GM18870 (cell line): ENCODE data around the gene ARL3.
A peak's percentile ranks its signal among the peaks of the same experiment; 100 is the strongest.
"Not testable (repeated sequence)": the region's sequence is repeated elsewhere in the genome, so short reads cannot be mapped to it uniquely, and the experiment has no call there.

Source experiments
- ATAC-seq: cut with Tn5 transposase; IDR thresholded peaks from one replicate; pipeline ENCODE4 v1.9.1; 2021; ENCODE audit warnings: moderate library complexity; ENCODE audit not compliant: unreplicated experiment

ARL3 gene

DNA sequence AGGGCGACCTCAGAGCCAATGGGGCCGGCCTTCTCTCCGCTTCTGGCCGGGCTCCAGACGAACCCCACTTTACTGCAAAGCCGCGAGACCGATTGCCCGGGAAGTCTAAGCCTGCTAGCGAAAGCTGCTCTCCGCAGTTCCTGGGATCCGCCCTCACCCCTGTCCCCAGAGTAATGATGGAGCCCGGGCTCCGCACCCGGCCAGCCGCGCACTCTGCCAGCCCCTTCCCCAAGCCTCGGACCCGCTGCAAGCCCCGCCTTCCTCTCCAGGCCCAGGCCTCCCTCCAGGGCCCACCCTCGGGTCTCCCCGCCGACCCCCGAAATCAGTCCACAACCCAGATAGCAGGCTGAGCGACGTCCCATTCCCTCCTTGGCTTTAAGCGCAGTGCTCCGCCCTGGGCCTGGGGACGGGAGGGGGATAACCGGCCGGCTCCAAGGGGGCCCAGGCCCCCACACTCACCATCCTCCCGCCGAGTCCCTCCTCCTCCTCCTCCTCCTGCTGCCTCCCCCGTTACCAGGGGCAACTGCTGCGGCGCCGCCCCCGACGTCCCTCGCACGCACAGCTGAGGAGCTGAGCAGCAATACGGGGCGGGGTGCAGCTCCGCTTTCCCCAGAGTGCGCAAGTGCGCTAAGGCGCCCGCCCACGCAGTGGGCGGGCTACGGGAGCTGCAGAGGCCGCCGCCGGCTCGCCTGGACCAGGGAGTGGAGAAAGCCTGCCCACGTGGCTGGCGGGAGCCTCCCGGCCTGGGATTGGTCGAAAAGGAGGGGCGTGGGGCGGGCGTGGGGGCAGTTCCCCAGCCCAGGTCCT, at the start of gene ARL3:
Gene ARL3 (minus strand): TSS at position 584 of the 807 bp plus-strand sequence. CDS start 122 bp downstream, at position 462.
- peak; percentile 64 for ATAC-seq

DNA sequence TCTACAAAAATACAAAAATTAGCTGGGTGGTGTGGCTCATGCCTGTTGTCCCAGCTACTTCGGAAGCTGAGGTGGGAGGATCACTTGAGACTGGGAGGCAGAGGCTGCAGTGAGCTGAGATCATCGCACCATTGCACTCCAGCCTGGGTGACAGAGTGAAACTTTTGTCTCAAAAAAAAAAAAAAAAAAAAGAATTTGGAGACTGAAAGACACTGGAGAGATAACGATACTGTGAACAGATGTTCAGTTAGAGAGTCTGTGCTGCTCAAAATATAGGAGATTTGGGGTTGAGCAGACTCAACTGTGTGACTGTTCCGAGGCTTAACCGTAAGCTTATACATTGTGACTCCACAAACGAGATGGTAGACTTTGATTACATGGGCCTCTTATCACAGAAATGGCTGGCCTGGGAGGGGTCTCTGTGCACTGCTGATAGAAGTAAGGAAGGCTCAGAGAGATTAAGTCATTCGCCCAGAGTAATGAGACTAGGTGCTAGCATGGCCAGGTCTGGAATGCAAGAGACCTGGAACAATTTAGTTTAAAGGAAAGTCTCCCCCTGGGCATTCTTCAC, 48.9 kb upstream of the ARL3 start:
- ATAC-seq: no peak

DNA sequence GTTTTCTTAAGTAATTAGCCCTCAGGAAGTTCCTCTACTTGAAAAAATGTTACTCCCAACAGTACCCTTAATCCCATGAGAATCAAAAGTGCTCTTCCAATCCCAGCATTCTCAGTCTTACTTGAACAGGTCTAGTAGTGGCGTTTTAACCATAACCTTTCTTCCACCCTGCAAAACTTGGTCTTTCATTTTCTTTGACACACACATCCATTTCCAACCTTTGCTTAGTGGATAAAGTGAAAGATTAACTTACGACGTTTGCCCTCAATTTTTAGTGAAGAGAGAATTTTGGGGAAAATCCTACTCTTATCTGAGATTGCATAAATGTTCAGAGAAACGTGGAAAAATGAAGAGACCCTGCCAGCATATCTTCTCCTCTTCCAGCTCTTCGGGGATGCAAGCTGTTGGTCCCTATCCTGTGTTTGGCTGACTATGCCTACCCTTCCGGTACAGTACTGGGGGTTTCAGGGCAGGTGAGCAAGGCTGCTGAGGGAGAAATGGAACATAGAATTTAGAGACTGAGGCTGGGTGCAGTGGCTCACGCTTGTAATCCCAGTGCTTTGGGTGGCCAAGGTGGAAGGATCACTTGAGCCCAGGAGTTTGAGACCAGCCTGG, 48.3 kb upstream of the ARL3 start:
- no peak for ATAC-seq

- no peak for ATAC-seq
Measured at GRCh38 chr10:102761981-102762380, 47.8 kb upstream of the ARL3 start.

GRCh38 chr10:102759497-102760210, 45.5 kb upstream of the ARL3 start:
- ATAC-seq: no peak

DNA sequence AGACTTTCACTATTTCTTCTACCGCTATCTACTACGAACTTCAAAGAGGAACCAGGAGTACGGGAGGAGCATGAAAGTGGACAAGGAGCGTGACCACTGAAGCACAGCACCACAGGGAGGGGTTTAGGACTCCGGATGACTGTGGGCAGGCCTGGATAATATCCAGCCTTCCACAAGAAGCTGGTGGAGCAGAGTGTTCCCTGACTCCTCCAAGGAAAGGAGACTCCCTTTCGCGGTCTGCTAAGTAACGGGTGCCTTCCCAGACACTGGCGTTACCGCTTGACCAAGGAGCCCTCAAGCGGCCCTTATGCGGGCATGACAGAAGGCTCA, 44.7 kb upstream of the ARL3 start:
- not testable (repeated sequence) for ATAC-seq

- ATAC-seq: no peak
Measured at GRCh38 chr10:102758240-102758932, 44.2 kb upstream of the ARL3 start.

DNA sequence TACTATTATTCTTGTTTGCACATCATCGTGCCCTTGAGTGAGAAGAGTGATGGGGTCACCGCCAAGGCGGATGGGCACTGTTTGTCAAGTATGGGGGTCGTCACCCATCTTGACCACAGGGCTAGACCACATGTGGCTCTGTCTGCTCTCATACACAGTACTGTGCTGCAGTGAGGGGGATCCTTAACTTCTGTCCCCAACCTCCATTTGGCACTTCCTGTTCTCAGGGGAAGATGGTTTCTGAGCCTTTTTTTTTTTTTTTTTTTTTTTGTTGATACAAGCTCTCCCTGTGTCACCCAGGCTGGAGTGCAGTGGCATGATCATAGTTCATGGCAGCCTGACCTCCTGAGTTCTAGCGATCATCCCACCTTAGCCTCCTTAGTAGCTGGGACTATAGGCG, 43.1 kb upstream of the ARL3 start:
- ATAC-seq: no peak

- ATAC-seq: no peak
Measured at GRCh38 chr10:102753718-102754117, 39.5 kb upstream of the ARL3 start.

DNA sequence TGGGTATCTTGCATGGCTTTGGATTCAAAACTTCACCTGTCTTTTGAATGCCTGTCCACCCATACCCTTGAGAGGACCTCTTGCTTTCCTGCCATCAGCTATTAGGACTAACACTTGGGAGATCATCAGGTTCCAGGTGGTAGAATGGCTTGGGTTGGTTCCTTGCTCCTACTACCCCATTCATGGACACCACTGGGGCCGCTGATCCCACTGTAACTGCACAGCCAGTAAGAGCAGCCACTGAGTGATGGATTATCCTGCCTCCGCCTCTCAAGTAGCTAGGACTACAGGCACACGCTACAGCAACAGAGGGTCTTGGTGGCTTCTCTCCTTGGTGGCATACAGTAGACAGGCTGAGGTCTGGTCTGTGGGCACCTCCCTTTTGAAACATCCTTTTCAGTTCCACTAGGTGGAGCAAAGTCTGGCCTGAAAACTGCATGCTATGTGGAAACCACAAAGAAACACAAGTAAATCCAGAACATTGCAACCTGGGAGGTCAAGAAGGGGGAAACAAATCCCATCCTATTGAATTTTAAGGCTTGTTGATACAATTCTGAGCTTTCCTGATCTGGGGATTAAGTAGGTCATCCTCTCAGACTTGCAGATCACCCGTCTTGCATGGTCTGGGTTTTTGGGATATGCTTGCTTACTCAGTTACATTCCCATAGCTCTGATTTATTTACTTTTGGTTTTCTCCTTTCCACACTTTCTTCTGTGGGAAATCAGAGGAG, 38.9 kb upstream of the ARL3 start:
- no peak for ATAC-seq

DNA sequence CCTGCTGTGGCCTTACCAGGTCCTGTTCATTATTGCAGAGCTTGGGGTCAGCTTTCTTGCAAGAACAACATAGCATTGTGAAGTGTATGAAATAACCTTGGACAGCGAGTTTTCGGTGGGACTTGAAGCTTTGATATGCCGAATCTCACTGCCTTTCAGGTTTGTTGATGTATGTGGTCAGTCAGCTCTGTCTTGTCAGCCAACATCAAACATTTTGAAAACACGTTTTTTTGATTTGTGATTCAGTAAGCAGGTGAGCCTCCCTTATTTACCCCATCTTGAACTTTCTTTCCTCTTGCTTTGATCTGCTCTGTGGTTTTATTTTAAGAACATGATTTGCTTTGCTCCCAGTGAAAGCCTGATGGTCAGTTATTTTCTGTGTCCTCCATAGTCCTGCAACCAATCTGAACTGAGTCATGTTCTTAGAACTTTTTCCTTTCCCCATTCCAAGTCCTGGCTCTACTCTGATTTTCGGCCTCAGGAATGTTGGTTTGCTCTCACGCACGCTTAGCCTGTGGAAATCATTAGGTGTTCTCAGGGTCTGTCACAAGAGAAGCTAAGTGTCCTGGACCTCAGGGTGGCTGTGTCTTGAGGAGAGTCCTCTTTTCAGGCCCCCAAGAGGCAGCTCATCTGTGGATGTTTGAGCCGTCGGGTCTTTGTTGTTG, 38.2 kb upstream of the ARL3 start:
- no peak for ATAC-seq

DNA sequence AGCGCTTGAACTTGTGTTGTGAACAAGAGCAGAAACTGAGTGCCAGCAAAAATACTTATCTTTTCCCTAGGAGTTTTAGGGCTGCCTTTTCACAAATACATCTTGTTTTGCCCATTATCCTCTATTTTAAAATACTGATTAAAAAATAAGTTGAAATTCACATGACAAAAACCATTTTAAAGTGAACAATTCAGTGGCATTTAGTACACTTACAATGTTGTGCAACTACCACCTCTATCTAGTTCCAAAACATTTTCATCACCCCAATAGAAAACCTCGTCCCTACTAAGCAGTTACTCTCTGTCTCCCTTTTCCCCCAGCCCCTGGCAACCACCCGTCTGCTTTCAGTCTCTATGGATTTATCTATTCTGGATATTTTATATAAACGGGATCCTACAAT, 31.0 kb upstream of the ARL3 start:
- no peak for ATAC-seq

DNA sequence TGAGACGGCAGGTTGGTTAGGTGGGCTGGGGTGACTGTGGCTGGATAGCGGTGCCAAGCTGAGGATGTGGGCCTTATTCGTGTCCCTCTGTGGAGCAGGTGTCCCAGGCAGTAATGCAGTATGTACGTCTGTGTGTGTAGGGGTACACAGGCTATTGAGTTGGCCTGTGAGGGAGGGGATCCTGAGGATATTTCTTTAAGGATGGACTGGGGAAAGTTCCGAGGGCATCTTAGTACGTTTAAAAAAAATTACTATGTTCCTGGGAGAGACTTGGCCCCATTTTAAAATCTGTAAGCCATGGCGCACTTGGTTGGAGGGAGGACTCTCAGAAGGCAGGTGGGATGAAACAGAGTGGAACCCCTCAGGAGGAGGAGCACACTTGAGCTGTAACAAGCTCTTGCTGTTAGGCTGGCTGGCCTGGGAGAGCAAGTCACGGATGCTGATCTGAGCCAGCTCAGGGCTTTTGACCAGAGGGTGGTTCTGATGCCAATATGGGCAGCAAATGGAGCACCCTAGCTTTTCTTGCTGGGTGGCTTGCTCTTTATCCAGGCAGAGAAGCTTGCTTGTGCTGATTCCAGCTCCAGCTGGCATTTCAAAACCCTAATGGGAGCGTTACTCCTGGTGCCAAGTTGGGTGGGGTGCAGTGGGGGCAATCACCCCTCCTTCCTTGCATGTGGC, 30.3 kb upstream of the ARL3 start:
- ATAC-seq: no peak

DNA sequence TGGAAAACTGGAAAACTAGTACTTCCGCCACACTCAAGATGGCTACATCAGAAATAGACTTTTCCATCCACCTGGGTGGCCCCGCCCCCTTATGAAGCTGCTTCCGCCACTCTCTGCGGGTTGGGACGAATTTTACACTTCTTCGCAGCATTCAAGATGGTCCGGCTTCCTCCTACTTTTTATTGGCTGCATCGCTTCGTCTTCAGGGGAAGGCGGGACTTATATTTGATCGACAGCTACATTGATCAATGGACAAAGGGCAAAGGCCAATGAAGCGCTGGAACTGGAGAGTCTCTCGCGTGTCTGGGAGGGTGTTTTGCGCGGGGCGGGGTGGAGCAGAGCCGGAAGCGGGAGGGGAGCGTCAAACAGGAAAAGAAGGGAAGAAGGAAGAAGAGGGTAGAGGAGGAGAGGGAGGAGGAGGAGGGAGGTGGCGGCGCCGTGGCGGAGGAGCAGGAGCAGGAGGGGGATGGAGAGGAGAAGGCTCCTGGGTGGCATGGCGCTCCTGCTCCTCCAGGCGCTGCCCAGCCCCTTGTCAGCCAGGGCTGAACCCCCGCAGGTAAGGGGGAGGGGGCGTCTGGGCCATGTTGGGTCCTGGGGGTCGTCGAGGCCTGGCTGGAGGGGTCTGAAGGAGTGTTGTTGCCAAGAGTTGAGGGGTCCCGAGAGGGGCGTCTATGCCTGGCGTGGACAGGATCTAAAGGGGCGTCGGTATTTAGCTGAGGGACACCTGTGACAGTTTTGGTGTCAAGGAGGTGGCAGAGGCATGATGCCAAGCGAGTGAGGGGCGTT, 29.6 kb upstream of the ARL3 start, which contains the start of gene WBP1L:
Gene WBP1L (plus strand): TSS at position 361 of the 786 bp plus-strand sequence. CDS start 106 bp downstream, at position 467.
- ATAC-seq: peak; percentile 98

GRCh38 chr10:102743078-102743587, 28.9 kb upstream of the ARL3 start:
- peak; percentile 6 for ATAC-seq

GRCh38 chr10:102742313-102742712, 28.1 kb upstream of the ARL3 start:
- not testable (repeated sequence) for ATAC-seq

DNA sequence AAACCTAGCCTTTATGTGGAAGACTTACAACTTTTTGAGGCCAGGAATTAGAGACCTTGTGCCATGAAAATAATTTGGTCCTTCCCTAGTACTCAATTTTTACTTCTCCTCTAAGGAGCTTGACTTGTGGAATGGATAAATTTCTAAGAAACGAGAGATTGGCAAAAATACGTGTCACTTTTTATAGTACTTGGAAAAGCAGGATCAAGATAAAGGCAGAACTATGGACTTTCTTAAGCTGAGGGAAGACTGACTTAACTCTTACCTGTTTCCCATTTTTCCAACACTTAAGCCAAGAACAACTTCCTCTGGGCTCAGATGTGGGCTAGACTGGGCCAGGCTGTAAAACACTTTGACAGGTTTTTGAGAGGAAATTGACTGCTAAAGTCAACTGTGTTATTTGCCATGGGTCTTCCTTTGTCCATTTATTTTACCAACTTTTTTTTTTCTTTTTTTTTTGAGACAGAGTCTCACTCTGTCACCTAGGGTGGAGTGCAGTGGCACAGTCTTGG, 27.6 kb upstream of the ARL3 start:
- ATAC-seq: no peak

- ATAC-seq: no peak
Measured at GRCh38 chr10:102740229-102740628, 26.0 kb upstream of the ARL3 start.
